Stimulated activated CD4-positive, alpha-beta T cell treated with anti-CD3 and anti-CD28 coated beads, Interleukin-12 subunit alpha, Interleukin-12 subunit beta, amount 100 ng/mL, for 4 hours (primary cell): ENCODE data around the gene C11orf86.
"Not testable (repeated sequence)": the region's sequence is repeated elsewhere in the genome, so short reads cannot be mapped to it uniquely, and the experiment has no call there.

Source experiments
- DNase-seq: peaks from one replicate; pipeline ENCODE4 v3.0.0-alpha.2; 2020

C11orf86 gene, protein sequence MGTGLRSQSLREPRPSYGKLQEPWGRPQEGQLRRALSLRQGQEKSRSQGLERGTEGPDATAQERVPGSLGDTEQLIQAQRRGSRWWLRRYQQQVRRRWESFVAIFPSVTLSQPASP

DNA sequence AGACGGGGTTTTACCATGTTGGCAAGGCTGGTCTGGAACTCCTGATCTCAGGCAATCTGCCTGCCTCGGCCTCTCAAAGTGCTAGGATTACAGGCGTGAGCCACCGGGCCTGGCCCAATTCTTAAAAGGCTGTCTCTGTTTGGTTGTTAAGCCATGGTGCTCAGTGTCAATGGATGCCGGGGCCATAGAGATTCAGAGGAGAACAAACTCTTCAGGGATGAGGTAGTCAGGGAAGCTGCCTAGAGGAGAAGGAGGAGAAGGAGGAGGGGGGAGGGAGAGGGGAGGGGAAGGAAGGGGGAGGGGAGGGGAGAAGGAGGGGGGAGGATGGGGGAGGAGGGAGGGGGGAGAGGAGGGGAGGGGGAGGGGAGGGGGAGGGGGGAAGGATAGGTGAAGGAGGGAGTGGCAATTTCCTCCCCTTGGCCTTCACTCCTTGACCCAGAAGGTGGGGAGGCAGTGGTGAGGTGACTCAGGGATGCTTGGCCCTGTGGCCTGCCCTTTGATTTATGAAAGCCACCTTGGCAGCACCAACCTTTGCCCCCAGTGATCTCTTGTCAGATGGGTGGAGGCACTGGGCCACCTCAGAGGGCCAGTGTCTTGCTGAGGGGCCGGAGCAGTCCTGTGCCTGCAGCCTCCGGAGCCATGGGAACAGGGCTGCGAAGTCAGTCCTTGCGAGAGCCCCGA lies at the start of gene C11orf86:
Gene C11orf86, plus strand, starts transcription at position 581 of the 681 bp plus-strand sequence. Its CDS starts 59 bp downstream, at position 640.
- no peak for DNase-seq

DNA sequence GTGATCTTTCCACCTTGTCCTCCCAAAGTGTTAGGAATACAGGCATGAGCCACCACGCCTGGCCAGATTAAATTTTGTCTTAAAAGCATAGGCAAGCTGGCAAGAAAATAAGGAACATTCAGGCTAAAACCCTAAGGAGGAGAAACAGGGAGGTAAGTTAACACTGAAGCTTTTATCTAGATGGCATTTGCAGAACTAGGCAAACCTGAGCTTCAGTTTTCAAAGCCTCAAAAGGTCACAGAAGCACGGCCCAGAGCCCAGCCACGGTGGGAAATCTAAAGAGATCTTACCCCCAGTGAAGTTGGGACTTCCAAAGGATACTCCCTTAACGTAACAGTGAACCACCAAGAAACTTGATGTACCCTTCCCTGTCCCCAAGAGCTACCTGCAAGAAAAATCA lies 45.4 kb upstream of the C11orf86 start:
- DNase-seq: no peak

DNA sequence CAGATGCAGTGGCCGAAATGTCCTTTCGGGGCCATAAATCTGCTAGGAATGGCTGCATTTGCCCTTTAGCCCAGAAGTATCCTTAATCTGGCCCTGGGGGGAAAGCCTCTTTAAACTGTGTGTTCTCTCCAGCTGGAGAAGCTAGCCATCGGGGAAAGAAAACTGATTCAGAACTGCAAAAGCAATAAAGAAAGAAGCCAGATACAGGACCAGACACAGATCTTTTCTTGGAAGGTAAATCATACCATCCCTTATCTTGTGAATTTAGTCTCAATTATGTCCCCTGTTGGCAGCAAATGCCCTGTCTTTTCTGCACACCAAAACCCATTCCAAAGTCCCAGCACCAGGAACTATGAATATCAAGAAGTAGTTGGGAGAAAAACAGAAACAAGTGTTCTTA lies 42.6 kb upstream of the C11orf86 start:
- DNase-seq: no peak

DNA sequence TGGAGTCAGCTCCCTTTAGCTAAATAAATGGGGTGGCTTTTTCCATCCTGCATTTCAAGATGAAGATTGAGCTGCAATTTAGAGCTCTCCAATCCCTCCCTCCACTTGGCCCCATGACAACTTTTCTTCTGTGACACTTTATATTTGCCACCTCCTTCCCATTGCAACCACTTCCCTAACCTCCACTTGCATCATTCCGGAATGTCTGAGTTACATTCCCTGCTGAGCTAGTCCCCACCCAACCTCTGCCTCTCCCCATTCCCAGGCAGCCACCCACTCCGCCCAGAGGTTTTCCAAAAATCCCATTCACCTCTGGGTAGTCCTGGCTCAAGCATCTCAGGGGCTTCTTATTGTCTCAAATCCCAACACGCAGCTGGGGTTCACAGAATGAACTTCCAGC lies 41.6 kb upstream of the C11orf86 start:
- no peak for DNase-seq

DNA sequence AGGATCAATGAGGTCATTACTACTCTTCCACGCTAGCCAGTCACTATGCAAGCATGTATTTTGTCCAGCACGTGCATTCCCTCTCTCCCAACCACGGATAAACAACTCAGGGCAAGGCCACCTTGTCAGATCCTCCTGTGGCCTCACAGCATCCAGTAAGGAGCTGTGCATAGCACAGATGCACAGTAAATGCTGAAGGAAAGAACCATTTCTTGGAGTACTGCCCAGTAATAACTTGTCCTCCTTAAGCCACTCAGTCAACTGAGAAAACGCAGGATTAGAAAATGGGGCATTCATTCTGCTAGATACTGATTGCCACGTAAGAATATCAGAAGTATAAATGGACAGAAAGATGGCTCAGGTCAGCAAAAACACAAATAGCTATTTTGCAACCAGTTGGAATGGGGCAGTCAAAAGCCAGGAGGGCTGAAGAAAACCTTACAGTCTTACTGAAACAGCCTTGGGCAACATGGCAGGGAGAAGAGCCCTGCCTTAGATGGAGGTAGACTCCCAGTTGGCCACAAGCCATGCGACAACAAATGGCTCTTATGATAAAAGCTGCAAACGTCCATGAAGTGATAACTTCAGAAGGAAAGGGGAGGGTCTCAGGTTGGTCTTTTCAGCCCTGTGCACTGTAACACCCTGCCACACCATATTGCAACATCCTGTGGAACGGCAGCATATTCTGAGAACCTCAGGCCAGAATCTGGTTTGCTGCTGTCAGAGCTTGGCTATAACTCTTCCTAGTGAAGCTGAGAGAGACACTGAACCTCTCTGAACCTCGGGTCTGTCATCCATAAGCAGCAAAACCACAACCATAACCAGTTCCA lies 39.9 kb upstream of the C11orf86 start:
- DNase-seq: no peak

DNA sequence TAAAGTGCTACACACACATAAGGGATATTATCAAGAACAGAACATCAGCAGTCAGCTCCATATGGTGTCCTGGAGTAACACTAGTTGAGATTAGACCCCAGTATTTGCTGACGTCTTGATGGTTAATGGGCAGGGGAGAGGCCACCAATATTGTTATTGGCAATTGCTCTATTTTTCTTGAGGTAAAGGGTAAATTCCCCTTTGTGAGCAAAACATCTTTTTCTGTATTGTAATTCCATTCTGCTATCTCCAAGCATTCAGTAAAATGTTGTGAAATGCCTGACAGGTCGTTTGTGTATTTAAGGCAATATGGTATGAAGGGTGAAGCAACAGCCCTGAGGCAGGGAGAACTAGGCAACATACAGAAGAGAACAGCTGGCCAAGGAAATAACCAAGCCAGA lies 38.8 kb upstream of the C11orf86 start:
- no peak for DNase-seq

DNA sequence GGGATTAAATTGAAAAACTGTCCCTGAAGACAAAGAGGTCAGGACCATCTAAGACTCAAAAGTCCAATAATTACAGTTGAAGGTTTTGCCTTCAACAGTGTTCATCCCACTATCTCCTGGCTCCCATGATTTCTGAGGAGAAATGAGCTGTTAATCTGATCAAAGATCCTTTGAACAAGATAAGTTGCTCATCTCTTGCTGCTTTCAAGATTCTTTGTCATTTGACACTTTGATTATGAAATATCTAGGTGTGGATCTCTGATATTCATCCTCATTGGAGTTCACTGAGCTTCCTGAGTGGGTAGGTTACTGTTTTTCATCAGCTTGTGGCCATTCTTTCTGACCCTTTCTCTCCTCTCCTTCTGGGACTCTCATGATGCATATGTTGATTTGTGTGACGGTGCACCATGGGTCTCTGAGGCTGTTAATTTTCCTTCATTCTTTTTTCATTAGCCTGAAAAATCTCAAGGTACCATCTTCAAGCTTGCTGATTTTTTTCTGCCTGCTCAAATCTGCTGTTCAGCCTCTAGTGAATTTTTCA lies 37.8 kb upstream of the C11orf86 start:
- DNase-seq: no peak

DNA sequence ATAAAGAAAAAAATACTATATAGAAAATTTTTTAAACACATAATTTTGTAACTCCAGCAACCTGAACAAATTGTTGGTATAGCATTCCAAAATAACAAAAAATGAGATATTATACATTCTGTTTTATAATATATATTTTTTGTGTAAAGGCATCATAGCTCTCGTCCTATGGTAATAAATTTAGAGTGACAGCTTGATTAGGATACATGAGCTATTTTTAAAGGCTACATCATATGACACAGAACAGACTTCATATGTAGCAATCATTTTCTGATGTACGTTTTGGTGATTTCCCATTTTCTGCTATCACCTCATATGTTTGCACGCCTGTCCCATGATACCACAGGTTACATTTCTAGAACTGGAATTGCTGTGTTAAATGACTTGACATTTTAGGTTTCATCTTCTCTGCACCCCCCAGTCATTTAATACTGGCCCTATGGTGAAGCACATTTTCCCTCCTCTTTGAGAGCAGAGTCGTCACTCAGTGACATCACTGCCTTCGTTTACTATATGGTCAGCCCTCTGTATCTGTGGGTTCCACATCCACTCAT lies 36.4 kb upstream of the C11orf86 start:
- no peak for DNase-seq

DNA sequence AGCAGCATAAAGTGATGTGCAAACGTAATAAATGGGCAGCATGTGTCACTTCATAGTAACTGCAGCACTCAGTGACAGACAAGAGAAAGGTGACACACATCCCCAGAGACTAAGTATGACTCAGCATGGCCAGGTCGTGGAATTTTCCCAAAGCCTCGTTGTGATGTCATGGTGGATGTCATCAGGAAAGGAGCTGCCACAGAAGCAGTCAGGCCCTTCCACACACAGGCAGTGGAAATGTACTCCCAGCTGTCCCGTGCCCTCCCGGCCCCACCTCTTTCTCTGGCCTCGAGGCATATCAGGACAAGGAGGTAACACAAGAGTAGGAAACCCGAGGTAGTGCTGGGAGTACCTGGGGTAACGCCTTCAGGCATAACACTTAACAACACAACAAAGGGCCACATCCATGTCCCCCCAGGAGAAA lies 25.0 kb upstream of the C11orf86 start:
- peak; percentile 4 for DNase-seq

DNA sequence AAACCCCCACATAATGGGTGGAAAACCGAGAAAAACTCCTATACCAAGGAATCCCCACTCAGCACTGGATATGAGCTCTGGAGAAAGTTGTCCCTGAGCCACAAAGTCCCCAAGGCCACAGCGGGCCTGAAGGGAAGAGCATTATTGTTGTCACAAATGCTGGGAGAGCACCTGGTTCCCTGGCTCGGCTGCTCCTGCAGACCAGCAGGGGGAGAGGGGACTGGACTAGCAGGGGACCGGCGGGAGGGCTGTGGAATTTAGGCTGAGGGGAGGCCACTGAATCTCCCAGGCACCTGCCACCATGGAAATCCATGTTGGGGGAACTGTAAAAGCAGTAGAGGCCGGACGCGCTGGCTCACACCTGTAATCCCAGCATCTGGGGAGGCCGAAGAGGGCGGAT lies 24.0 kb upstream of the C11orf86 start:
- no peak for DNase-seq

DNA sequence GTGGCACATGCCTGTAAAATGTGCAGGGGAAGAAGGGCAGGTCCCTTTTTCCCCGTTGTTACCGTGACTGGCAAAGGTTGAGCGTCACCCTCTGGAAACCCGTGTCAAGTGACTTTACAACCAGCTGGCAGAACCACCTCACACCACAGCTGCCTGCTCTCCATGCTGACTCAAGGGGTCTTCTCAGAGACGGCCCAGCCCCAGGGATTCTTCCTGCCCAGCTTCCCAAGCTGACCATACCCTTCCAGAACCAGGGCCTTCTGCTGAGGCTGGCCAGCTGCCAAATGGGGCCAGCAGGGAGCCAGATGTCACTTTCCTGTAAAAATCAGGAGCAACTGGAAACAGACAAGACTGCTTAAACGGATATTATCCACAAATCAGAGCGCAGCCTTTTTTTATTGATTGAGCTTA lies 23.2 kb upstream of the C11orf86 start:
- no peak for DNase-seq

DNA sequence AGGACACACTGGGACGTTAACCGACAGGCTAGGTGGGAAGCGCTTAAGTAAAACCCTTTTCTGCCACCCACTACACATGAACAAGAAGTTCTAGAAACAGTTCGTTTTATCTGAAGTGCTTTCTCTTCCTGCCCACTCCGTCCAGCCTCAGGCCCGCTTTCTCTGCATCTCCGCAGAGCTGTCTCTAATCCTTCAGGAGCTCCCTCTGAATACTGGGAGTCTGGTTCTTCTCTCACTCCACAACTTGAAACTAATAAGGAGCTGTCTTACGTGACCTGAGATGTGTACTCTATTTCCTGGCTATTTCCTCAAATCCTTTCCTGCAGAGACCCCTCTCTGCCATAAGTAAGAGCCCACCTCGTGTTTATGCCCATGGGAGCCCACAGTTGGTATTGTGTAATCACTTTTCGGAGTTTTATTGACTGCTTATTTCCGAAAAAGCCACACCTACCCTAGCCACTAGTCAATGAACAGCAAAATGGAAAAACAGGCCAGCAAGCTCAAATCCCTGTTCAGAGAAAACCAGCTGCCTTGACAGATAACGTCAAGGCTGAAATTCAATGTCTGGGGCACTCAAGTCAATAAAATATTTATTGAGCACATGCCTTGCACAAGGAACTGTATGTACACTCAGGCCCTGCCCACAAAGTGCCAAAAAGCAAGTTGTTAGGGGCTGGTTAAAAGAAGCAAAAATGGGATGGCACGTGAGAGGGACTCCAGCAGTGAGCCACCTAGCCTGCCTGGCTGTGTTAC lies 21.8 kb upstream of the C11orf86 start:
- DNase-seq: no peak

DNA sequence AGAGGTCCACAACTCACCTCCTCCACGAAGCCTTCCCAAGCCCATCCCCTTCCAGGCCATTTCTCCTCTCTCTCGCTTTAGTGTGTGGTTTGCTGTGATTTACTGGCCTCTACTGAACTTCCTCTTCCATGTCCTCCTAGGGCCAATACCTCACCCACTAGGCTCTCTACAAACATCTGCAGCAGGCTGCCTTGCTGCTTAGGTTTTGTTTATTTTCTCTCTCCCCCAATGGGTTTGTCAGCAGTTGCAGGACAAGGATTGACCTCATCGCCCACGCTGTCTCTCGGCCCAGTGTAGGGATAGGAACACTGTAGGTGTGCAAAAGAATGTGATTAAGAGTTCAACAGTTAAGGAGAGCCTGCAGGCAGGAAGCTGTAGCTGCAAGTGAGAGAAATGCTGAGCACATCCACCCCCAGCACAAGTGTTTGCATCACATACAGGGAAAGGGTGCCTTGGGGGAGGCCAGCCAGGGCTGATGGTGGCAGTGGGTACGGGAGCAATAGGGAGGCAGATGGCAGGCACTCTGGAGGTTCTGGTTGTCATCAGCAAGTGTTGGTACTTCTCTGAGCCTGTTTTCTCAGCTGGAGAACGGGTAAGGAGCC lies 18.3 kb upstream of the C11orf86 start:
- no peak for DNase-seq

DNA sequence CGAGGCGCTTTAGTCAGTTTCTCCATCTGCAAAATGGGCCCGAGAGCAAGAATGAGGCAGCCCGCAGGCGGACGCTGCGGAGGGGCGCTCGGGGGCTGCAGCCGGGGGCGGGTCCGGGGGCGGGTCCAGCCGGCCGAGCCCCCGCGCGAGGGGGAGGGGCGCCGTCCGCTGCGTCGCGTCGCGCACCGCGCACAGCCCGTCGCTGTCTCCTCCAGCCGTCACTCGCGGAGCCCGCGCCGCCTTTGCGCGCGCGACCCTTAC lies 17.2 kb upstream of the C11orf86 start:
- no peak for DNase-seq

DNA sequence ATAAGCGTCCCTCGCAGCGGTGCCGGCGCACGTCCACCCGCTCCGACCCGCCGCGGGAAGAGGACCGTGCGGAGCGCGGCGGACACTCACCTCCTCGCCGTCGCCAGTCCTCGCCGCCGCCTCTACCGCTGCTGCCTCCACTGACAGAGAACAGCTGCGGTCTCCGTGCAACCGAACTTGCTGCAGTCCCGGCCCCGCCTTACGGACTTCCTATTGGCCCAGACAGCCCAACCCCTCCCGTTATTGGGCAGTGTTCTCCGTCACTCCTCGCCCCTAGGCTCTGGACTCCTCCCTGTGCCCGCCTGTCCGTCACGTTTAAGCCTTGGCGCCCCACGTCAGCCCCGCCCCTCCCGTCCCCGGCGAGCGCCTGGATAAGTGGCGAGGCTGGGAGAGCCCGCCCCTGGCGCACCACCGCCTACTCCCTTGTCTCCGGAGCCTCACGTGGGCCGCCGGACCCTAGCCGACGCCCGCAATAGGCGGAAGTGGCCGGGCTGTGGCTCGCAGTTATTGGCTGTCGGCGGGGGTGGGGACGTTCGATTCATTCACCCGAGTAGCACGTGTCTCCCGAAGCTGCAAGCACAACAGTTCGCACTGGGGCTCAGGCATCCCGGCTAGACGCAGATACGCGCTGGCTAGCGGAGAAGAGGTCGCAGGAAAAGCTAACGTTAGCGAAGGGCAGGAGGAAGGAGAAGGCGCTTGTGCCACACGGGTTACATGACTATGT lies 16.7 kb upstream of the C11orf86 start, which contains the start of gene PC:
Gene PC, minus strand, starts transcription at position 152 of the 724 bp plus-strand sequence. CDS start 86,224 bp downstream, outside the sequence.
- peak; percentile 95 for DNase-seq

DNA sequence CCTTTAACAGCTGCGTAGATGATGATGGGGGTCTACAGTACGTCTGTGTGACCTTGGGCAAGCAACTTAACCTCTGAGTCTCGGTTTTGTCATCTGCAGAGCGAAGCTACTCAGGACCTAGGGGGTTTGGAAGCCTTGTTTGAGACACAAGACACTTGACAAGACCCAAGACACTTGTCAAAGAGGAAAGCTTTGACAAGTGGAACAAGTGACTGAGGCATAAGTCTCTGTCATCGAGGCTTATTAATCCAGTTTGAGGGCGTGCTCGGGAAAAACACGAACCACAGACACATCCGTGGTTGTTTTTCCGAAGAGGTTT lies 16.2 kb upstream of the C11orf86 start:
- DNase-seq: peak; percentile 5

DNA sequence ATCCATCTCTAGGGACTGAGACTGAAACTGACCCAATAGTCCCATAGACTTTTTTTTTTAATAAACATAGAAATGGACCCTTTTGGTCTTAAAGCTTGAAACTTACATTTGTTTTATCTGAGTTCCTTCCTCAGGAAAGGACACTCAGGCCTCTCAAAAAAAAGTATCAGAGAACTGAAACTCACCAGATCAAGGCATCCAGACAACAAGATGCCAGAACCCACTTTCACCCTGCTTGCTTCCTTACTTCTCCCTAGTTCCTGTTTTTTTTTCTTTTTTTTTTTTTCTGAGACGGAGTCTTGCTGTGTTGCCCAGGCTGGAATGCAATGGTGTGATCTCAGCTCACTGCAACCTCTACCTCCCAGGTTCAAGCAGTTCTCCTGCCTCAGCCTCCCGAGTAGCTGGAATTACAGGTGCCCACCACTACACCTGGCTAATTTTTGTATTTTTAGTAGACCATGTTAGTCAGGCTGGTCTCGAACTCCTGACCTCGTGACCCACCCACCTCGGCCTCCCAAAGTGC lies 13.4 kb upstream of the C11orf86 start:
- not testable (repeated sequence) for DNase-seq

DNA sequence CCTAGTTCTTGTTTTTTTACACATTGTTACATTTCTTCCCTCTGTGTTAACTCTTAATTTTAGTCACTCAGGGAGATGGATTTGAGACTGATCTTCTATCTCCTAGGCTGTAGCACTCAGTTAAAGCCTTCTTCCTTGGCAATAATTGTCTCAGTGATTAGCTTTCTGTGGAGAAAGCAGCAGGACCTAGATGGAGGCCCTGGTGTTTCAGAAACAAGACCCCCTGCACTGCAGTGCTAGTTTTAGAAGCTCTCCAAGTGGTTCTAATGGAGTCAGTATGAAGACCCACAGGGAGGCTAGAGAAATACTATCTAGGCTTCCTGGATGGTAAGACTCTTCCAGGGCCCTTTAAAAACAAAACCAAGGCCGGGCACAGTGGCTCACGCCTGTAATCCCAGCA lies 12.9 kb upstream of the C11orf86 start:
- no peak for DNase-seq

DNA sequence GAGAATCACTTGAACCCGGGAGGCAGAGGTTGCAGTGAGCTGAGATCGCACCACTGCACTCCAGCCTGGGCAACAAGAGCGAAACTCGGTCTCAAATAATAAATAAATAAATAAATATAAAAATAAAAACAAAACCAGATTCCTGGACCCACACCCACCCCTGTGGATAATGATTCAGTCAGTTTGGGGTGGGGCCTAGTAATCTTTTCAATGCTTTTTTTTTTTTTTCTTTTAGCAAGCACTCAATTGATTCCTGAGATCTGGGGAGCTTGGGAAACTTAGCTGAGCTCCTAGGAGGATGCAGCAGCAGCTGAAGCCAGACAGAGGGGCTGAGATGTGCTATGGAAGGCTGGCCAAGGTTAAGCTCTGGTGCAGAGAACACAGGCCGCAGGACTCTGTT lies 12.3 kb upstream of the C11orf86 start:
- DNase-seq: no peak

DNA sequence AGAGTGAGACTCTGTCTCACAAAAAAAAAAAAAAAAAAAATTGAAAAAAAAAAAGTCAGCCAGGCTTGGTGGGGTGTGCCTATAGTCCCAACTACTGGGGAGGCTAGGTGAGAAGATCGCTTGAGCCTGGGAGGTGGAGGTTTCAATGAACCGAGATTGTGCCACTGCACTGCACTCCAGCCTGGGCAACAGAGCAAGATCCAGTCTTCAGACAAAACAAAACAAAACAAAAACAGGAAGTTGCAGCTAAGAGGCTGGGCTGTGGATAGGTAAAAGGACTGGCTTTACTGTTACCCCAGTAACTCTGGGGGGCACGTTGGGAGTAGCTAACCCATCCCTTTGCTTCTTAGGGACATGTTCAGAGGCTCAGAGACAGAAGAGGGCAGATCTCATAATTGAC lies 10.6 kb upstream of the C11orf86 start:
- DNase-seq: no peak

DNA sequence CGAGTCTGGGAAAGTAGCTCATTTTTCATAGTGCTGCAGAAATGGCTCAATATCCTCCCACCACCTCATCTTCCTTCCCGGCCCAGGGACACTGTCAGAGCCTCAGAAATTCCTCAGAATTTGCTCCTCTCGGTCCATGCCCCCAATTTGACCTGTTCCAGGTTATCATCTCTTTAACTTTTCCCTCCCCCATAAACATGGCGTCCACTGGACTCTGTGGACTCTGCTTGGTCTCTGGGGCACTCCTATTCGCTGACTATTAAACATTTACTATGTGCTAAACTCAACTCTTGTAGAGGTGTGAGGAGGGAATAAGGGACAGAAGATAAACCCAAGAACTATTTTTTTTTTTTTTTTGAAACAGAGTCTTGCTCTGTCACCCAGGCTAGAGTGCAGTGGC lies 8.8 kb upstream of the C11orf86 start:
- no peak for DNase-seq
